ENCODE data around the gene REC8. TPM values are rescaled to one million over a fixed set of nuclear protein-coding genes. Genes with fewer than 3 reads are reported as not detected.
"Not testable (repeated sequence)": the region's sequence is repeated elsewhere in the genome, so short reads cannot be mapped to it uniquely, and the experiment has no call there.

The REC8 gene
- total and polyA plus RNA-seq, 9 donors, result 2.1 to 18.1 (median 10.7) TPM

GRCh38 chr14:24192933-24193332 lies 21.1 kb downstream of the REC8 start:
- no peak overlapping the region for H3K27ac ChIP-seq (ENCODE audit: low read length)
- peaks cover 31% of the 10 kb centered on the region for H3K36me3 ChIP-seq (ENCODE audit: control insufficient read depth, insufficient read depth, low read length)
- 89% methylated on average over 12 of the region's 15 CpGs for WGBS (ENCODE audit: insufficient coverage)
- no peak for DNase-seq
- peaks cover 20% of the 10 kb centered on the region for H3K4me1 ChIP-seq (ENCODE audit: control insufficient read depth, insufficient read depth, low read length)
- H3K27me3 ChIP-seq (ENCODE audit: control insufficient read depth, insufficient read depth, low read length), result no peaks in the 10 kb centered on the region
- no peak overlapping the region for H3K4me3 ChIP-seq (ENCODE audit: low read length)
- H3K9me3 ChIP-seq (replicated peaks; ENCODE audit: control insufficient read depth, low read depth, low read length), result no peaks in the 10 kb centered on the region

- Histone ChIP-seq H3K4me1 (ENCODE audit: control insufficient read depth, insufficient read depth, low read length) (peaks cover 14% of the 10 kb centered on the region), H3K9me3 (replicated peaks; ENCODE audit: control insufficient read depth, low read depth, low read length) (no peaks in the 10 kb centered on the region), H3K4me3 (ENCODE audit: low read length) (peak overlapping the region; percentile 77), H3K27ac (ENCODE audit: low read length) (peak overlapping the region; percentile 93), H3K36me3 (ENCODE audit: control insufficient read depth, insufficient read depth, low read length) (peaks cover 37% of the 10 kb centered on the region), H3K27me3 (ENCODE audit: control insufficient read depth, insufficient read depth, low read length) (no peaks in the 10 kb centered on the region)
- DNase-seq, result no peak
- 75% methylated on average over 2 of the region's 7 CpGs for WGBS (ENCODE audit: insufficient coverage)
Measured at GRCh38 chr14:24194186-24194872, 22.4 kb downstream of the REC8 start.

GRCh38 chr14:24194873-24195185 lies 22.9 kb downstream of the REC8 start:
- H3K9me3 ChIP-seq (replicated peaks; ENCODE audit: control insufficient read depth, low read depth, low read length), result no peaks in the 10 kb centered on the region
- H3K27ac ChIP-seq (ENCODE audit: low read length), result peak overlapping the region; percentile 93
- H3K27me3 ChIP-seq (ENCODE audit: control insufficient read depth, insufficient read depth, low read length), result no peaks in the 10 kb centered on the region
- H3K4me3 ChIP-seq (ENCODE audit: low read length), result peak overlapping the region; percentile 77
- DNase-seq, result no peak
- H3K4me1 ChIP-seq (ENCODE audit: control insufficient read depth, insufficient read depth, low read length), result peaks cover 14% of the 10 kb centered on the region
- 56% methylated on average over 8 of the region's 8 CpGs for WGBS (ENCODE audit: insufficient coverage)
- peaks cover 39% of the 10 kb centered on the region for H3K36me3 ChIP-seq (ENCODE audit: control insufficient read depth, insufficient read depth, low read length)

GRCh38 chr14:24195186-24196070 lies 23.5 kb downstream of the REC8 start, which contains the start of gene TM9SF1:
Gene TM9SF1, minus strand, starts transcription at chr14:24195441. Its CDS starts 422 bp downstream, at chr14:24195019.
- Histone ChIP-seq H3K27me3 (ENCODE audit: control insufficient read depth, insufficient read depth, low read length) (no peaks in the 10 kb centered on the region), H3K27ac (ENCODE audit: low read length) (peak within 1 kb of the TSS; percentile 93), H3K4me3 (ENCODE audit: low read length) (peak within 1 kb of the TSS; percentile 77), H3K4me1 (ENCODE audit: control insufficient read depth, insufficient read depth, low read length) (peaks cover 14% of the 10 kb centered on the region), H3K9me3 (replicated peaks; ENCODE audit: control insufficient read depth, low read depth, low read length) (no peaks in the 10 kb centered on the region), H3K36me3 (ENCODE audit: control insufficient read depth, insufficient read depth, low read length) (peaks cover 34% of the 10 kb centered on the region)
- WGBS (ENCODE audit: insufficient coverage), result under 1% methylated on average over 84 of the region's 89 CpGs
- DNase-seq, result peak; percentile 96

- Histone ChIP-seq H3K27me3 (ENCODE audit: control insufficient read depth, insufficient read depth, low read length) (no peaks in the 10 kb centered on the region), H3K27ac (ENCODE audit: low read length) (peak overlapping the region; percentile 93), H3K4me3 (ENCODE audit: low read length) (peak overlapping the region; percentile 77), H3K9me3 (replicated peaks; ENCODE audit: control insufficient read depth, low read depth, low read length) (no peaks in the 10 kb centered on the region), H3K36me3 (ENCODE audit: control insufficient read depth, insufficient read depth, low read length) (peaks cover 33% of the 10 kb centered on the region), H3K4me1 (ENCODE audit: control insufficient read depth, insufficient read depth, low read length) (peaks cover 14% of the 10 kb centered on the region)
- DNase-seq, result peak; percentile 53
- 11% methylated on average over 13 of the region's 33 CpGs for WGBS (ENCODE audit: insufficient coverage)
Measured at GRCh38 chr14:24196071-24197055, 24.5 kb downstream of the REC8 start.

GRCh38 chr14:24197056-24197450 lies 25.2 kb downstream of the REC8 start:
- WGBS (ENCODE audit: insufficient coverage), result 63% methylated on average over 1 of the region's 2 CpGs
- peaks cover 33% of the 10 kb centered on the region for H3K36me3 ChIP-seq (ENCODE audit: control insufficient read depth, insufficient read depth, low read length)
- no peak for DNase-seq
- no peaks in the 10 kb centered on the region for H3K9me3 ChIP-seq (replicated peaks; ENCODE audit: control insufficient read depth, low read depth, low read length)
- H3K27ac ChIP-seq (ENCODE audit: low read length), result no peak overlapping the region
- peaks cover 14% of the 10 kb centered on the region for H3K4me1 ChIP-seq (ENCODE audit: control insufficient read depth, insufficient read depth, low read length)
- H3K4me3 ChIP-seq (ENCODE audit: low read length), result no peak overlapping the region
- H3K27me3 ChIP-seq (ENCODE audit: control insufficient read depth, insufficient read depth, low read length), result no peaks in the 10 kb centered on the region

- DNase-seq, result no peak
- no peak overlapping the region for H3K27ac ChIP-seq (ENCODE audit: low read length)
- H3K9me3 ChIP-seq (replicated peaks; ENCODE audit: control insufficient read depth, low read depth, low read length), result no peaks in the 10 kb centered on the region
- H3K4me3 ChIP-seq (ENCODE audit: low read length), result no peak overlapping the region
- 90% methylated on average over 3 of the region's 7 CpGs for WGBS (ENCODE audit: insufficient coverage)
- H3K27me3 ChIP-seq (ENCODE audit: control insufficient read depth, insufficient read depth, low read length), result no peaks in the 10 kb centered on the region
- peaks cover 27% of the 10 kb centered on the region for H3K36me3 ChIP-seq (ENCODE audit: control insufficient read depth, insufficient read depth, low read length)
- H3K4me1 ChIP-seq (ENCODE audit: control insufficient read depth, insufficient read depth, low read length), result peaks cover 14% of the 10 kb centered on the region
Measured at GRCh38 chr14:24198814-24199524, 27.1 kb downstream of the REC8 start.

- not testable (repeated sequence) for DNase-seq; H3K4me1 ChIP-seq (ENCODE audit: control insufficient read depth, insufficient read depth, low read length); H3K27ac ChIP-seq (ENCODE audit: low read length); H3K27me3 ChIP-seq (ENCODE audit: control insufficient read depth, insufficient read depth, low read length); H3K4me3 ChIP-seq (ENCODE audit: low read length); H3K9me3 ChIP-seq (replicated peaks; ENCODE audit: control insufficient read depth, low read depth, low read length)
- WGBS (ENCODE audit: insufficient coverage), result 82% methylated on average over 8 of the region's 8 CpGs
- H3K36me3 ChIP-seq (ENCODE audit: control insufficient read depth, insufficient read depth, low read length), result peaks cover 46% of the 10 kb centered on the region
Measured at GRCh38 chr14:24202538-24202937, 30.7 kb downstream of the REC8 start.

GRCh38 chr14:24203249-24203886 lies 31.5 kb downstream of the REC8 start:
- not testable (repeated sequence) for H3K27ac ChIP-seq (ENCODE audit: low read length); H3K9me3 ChIP-seq (replicated peaks; ENCODE audit: control insufficient read depth, low read depth, low read length); H3K4me3 ChIP-seq (ENCODE audit: low read length); H3K27me3 ChIP-seq (ENCODE audit: control insufficient read depth, insufficient read depth, low read length); DNase-seq; H3K4me1 ChIP-seq (ENCODE audit: control insufficient read depth, insufficient read depth, low read length)
- peaks cover 55% of the 10 kb centered on the region for H3K36me3 ChIP-seq (ENCODE audit: control insufficient read depth, insufficient read depth, low read length)
- WGBS (ENCODE audit: insufficient coverage), result 100% methylated on average over 4 of the region's 16 CpGs
